A549 treated with ZK216348 at 1 μM for 4 hours (cell line): ENCODE results near the gene TWIST2. TPM values are rescaled to one million over a fixed set of nuclear protein-coding genes. Genes with fewer than 3 reads are reported as not detected.

ENCODE experiments used
- total RNA-seq: library from RNA; stranded (reverse); fragments of 200-300 nt; extraction: Qiagen RNA extraction; gene quantifications from 5 replicates; pipeline ENCODE4 v1.2.3, GENCODE V29; 2022; ENCODE audit warnings: low read depth

TWIST2 gene
- total RNA-seq: 8.6 to 20.8 TPM (median 18.4 TPM) in 5 replicates

GRCh38 chr2:238847841-238848690 is at the start of gene TWIST2:
Gene TWIST2, plus strand, starts transcription at chr2:238848085. Its CDS starts 131 bp downstream, at chr2:238848216.

